Measurements from ENCODE around the gene SETBP1.
A peak's percentile ranks its signal among the peaks of the same experiment; 100 is the strongest.

SETBP1 gene

DNA sequence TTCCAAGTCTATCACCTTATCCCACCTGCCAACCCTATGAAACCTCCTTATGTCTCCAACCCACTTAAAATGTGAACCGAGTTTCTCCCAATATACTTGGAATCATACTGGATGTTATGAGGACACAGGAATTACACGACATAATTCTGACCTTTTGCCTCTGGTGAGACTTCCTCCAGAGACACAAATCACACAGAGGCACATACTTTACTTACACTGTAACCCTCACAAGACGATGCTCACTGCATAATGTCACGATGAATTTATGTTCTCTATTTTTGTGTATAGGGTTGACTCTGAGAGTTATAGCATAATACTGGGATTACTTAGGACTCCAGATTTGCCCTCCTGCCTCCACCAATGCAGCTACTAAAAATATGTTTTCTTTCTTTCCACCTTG is 28.0 kb upstream of the SETBP1 start:
- Histone ChIP-seq H3K4me1 (ENCODE audit: control insufficient read depth, insufficient read depth, low read length, poor library complexity, severe bottlenecking) (peaks cover 26% of the 10 kb centered on the region), H3K27ac (ENCODE audit: low read depth, low read length, severe bottlenecking) (no peak overlapping the region), H3K4me3 (ENCODE audit: extremely low read depth, insufficient read depth, low read length, poor library complexity, severe bottlenecking) (no peak overlapping the region), H3K36me3 (ENCODE audit: control insufficient read depth, insufficient read depth, low read length) (no peaks in the 10 kb centered on the region), H3K9me3 (ENCODE audit: control insufficient read depth, low read length) (no peaks in the 10 kb centered on the region)
- WGBS, 2 experiments (ENCODE audit: insufficient coverage in 2 of 2): 80 to 90% methylated on average over 1 to 2 of the region's 4 CpGs

DNA sequence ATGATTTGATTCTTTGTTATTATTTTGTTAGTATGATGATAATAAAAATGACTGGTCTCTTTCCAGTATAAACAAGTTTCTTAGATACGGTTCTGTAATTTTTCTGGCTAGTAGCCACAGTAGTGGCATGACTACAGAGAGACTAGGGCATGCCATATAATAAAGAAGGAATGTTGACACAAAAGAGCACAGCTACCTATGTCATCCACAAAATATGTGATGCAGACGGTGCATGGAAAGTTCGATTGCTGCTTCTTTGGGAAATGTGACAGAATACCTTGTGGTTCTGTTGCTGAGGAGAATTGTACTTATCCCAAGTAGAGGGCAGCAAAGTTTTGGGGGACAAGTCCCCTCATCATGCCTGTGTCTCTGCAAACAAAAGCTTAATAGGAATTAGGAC is 26.1 kb upstream of the SETBP1 start:
- Histone ChIP-seq H3K36me3 (ENCODE audit: control insufficient read depth, insufficient read depth, low read length) (no peaks in the 10 kb centered on the region), H3K4me1 (ENCODE audit: control insufficient read depth, insufficient read depth, low read length, poor library complexity, severe bottlenecking) (peaks cover 26% of the 10 kb centered on the region), H3K4me3 (ENCODE audit: extremely low read depth, insufficient read depth, low read length, poor library complexity, severe bottlenecking) (no peak overlapping the region), H3K27ac (ENCODE audit: low read depth, low read length, severe bottlenecking) (no peak overlapping the region), H3K9me3 (ENCODE audit: control insufficient read depth, low read length) (no peaks in the 10 kb centered on the region)
- WGBS, 2 experiments (ENCODE audit: insufficient coverage in 2 of 2): 100% methylated on average over 1 of the region's 3 CpGs; no CpG with 5 or more reads in 1 of the 2 experiments

- Histone ChIP-seq H3K36me3 (ENCODE audit: control insufficient read depth, insufficient read depth, low read length) (no peaks in the 10 kb centered on the region), H3K9me3 (ENCODE audit: control insufficient read depth, low read length) (no peaks in the 10 kb centered on the region), H3K27ac (ENCODE audit: low read depth, low read length, severe bottlenecking) (no peak overlapping the region), H3K4me3 (ENCODE audit: extremely low read depth, insufficient read depth, low read length, poor library complexity, severe bottlenecking) (no peak overlapping the region), H3K4me1 (ENCODE audit: control insufficient read depth, insufficient read depth, low read length, poor library complexity, severe bottlenecking) (peaks cover 24% of the 10 kb centered on the region)
- 91% methylated on average over 1 of the region's 2 CpGs; no CpG with 5 or more reads in 1 of the 2 experiments for WGBS, 2 experiments (ENCODE audit: insufficient coverage in 2 of 2)
Measured at GRCh38 chr18:44655435-44655834, 25.3 kb upstream of the SETBP1 start.

- Histone ChIP-seq H3K4me1 (ENCODE audit: control insufficient read depth, insufficient read depth, low read length, poor library complexity, severe bottlenecking) (peaks cover 4% of the 10 kb centered on the region), H3K36me3 (ENCODE audit: control insufficient read depth, insufficient read depth, low read length) (no peaks in the 10 kb centered on the region), H3K4me3 (ENCODE audit: extremely low read depth, insufficient read depth, low read length, poor library complexity, severe bottlenecking) (no peak overlapping the region), H3K9me3 (ENCODE audit: control insufficient read depth, low read length) (no peaks in the 10 kb centered on the region), H3K27ac (ENCODE audit: low read depth, low read length, severe bottlenecking) (no peak overlapping the region)
Measured at GRCh38 chr18:44659771-44660170, 20.9 kb upstream of the SETBP1 start.

GRCh38 chr18:44668270-44668975 is 12.3 kb upstream of the SETBP1 start:
- no peak overlapping the region for H3K4me3 ChIP-seq (ENCODE audit: extremely low read depth, insufficient read depth, low read length, poor library complexity, severe bottlenecking)
- WGBS, 2 experiments (ENCODE audit: insufficient coverage in 2 of 2): 92 to 94% methylated on average over 2 to 4 of the region's 4 CpGs

DNA sequence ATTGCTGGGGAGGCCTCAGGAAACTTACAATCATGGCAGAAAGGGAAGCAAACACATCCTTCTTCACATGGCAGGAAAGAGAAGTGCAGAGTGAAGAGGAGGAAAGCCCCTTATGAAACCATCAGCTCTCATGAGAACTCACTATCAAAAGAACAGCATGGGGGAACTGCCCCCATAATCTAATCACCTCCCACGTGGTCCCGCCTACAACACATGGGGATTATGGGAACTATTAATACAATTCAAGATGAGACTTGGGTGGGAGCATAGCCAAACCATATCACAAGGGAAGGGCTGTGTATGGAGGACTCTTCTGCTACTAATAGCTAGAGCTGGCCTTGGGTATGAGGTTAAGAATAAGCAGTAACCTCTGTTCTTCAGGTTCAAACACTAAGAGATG is 8.8 kb upstream of the SETBP1 start:
- no peak overlapping the region for H3K27ac ChIP-seq (ENCODE audit: low read depth, low read length, severe bottlenecking)
- no peak overlapping the region for H3K4me3 ChIP-seq (ENCODE audit: extremely low read depth, insufficient read depth, low read length, poor library complexity, severe bottlenecking)
- H3K36me3 ChIP-seq (ENCODE audit: control insufficient read depth, insufficient read depth, low read length): no peaks in the 10 kb centered on the region
- no peaks in the 10 kb centered on the region for H3K4me1 ChIP-seq (ENCODE audit: control insufficient read depth, insufficient read depth, low read length, poor library complexity, severe bottlenecking)
- no CpG with 5 or more reads among the region's 2 CpGs for WGBS, 2 experiments (ENCODE audit: insufficient coverage in 2 of 2)
- no peaks in the 10 kb centered on the region for H3K9me3 ChIP-seq (ENCODE audit: control insufficient read depth, low read length)

More at GRCh38 chr18:44668270-44668975, 12.3 kb upstream of the SETBP1 start:
- H3K36me3 ChIP-seq (ENCODE audit: control insufficient read depth, insufficient read depth, low read length): no peaks in the 10 kb centered on the region
- no peaks in the 10 kb centered on the region for H3K4me1 ChIP-seq (ENCODE audit: control insufficient read depth, insufficient read depth, low read length, poor library complexity, severe bottlenecking)
- H3K9me3 ChIP-seq (ENCODE audit: control insufficient read depth, low read length): no peaks in the 10 kb centered on the region
- H3K27ac ChIP-seq (ENCODE audit: low read depth, low read length, severe bottlenecking): no peak overlapping the region

DNA sequence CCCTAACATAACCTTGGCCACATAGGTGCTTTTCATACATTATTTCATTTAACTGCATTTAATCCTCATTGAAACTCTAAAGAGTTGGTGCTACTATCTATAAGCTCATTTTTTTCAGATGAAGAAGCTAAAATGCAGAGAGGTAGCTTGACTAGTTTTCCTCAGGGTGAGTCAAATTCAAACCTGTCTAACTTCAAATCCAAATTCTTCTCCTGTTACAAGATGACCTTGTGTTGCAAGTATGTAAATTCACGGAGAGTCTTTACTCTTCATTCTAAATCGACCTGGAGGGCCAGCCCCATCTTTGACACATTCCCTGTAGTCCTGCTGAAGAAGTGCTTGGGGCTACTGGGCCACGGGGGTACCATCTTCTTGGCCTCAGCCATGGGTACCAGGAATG is 8.2 kb upstream of the SETBP1 start:
- H3K36me3 ChIP-seq (ENCODE audit: control insufficient read depth, insufficient read depth, low read length): no peaks in the 10 kb centered on the region
- no peak overlapping the region for H3K4me3 ChIP-seq (ENCODE audit: extremely low read depth, insufficient read depth, low read length, poor library complexity, severe bottlenecking)
- WGBS, 2 experiments (ENCODE audit: insufficient coverage in 2 of 2): 84 to 95% methylated on average over 3 of the region's 3 CpGs

DNA sequence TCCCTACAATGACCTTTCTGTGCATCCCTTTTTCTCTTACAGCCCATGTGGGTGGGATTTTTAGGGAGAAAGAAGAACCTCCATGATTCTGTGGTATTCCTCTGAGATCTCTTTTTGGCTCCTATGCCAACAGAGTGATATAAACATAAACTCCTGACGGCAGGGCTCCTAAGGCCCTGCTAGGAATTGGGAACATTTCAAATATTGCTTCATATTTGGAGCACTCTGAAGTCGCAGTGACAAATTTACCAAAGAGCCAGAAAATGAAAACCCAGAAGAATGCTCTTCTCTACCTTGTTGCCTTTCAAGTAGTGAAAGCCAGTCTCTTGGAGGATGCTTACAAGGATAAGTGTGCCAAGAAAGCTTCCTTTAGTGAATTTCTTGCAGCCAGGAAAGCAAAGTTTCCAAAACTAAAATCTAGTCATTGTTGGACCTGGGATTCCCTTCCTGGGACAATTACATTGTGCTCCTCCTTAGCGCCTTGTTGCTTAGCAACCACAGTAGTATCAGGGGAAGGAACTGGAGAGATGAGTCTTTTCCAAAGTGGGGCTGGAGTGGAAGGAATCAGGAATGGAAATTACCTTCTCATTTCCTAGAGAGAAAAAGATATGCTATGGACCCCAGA is 7.3 kb upstream of the SETBP1 start:
- WGBS, 2 experiments (ENCODE audit: insufficient coverage in 2 of 2): 94 to 100% methylated on average over 2 of the region's 3 CpGs
- H3K9me3 ChIP-seq (ENCODE audit: control insufficient read depth, low read length): no peaks in the 10 kb centered on the region
- no peak overlapping the region for H3K27ac ChIP-seq (ENCODE audit: low read depth, low read length, severe bottlenecking)
- no peak overlapping the region for H3K4me3 ChIP-seq (ENCODE audit: extremely low read depth, insufficient read depth, low read length, poor library complexity, severe bottlenecking)
- H3K4me1 ChIP-seq (ENCODE audit: control insufficient read depth, insufficient read depth, low read length, poor library complexity, severe bottlenecking): peaks cover 3% of the 10 kb centered on the region
- no peaks in the 10 kb centered on the region for H3K36me3 ChIP-seq (ENCODE audit: control insufficient read depth, insufficient read depth, low read length)

More for the DNA sequence above, 8.2 kb upstream of the SETBP1 start:
- no peak overlapping the region for H3K27ac ChIP-seq (ENCODE audit: low read depth, low read length, severe bottlenecking)
- H3K4me1 ChIP-seq (ENCODE audit: control insufficient read depth, insufficient read depth, low read length, poor library complexity, severe bottlenecking): no peaks in the 10 kb centered on the region
- H3K9me3 ChIP-seq (ENCODE audit: control insufficient read depth, low read length): no peaks in the 10 kb centered on the region

- Histone ChIP-seq H3K4me1 (ENCODE audit: control insufficient read depth, insufficient read depth, low read length, poor library complexity, severe bottlenecking) (peaks cover 15% of the 10 kb centered on the region), H3K27ac (ENCODE audit: low read depth, low read length, severe bottlenecking) (no peak overlapping the region), H3K36me3 (ENCODE audit: control insufficient read depth, insufficient read depth, low read length) (no peaks in the 10 kb centered on the region), H3K4me3 (ENCODE audit: extremely low read depth, insufficient read depth, low read length, poor library complexity, severe bottlenecking) (no peak overlapping the region), H3K9me3 (ENCODE audit: control insufficient read depth, low read length) (no peaks in the 10 kb centered on the region)
- WGBS, 2 experiments (ENCODE audit: insufficient coverage in 2 of 2): 93 to 98% methylated on average over 7 of the region's 7 CpGs
Measured at GRCh38 chr18:44677933-44678332, 2.8 kb upstream of the SETBP1 start.

DNA sequence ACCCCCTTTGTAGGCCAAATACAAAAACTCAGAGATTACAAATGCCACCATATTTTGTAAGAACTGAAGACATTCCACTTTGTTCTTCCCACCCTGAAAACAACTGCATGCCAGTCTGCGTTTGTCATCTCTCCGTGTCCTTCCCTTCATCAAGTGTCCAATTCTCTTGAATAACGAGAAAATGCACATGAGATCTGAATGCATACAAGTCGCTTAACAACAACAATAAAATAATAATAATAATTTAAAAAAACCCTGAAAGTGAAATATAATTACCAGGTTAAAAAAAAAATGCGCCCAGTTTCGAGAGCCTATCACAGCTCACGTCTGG is 2.0 kb upstream of the SETBP1 start:
- WGBS, 2 experiments (ENCODE audit: insufficient coverage in 2 of 2): 35 to 63% methylated on average over 3 of the region's 7 CpGs
- peaks cover 21% of the 10 kb centered on the region for H3K4me1 ChIP-seq (ENCODE audit: control insufficient read depth, insufficient read depth, low read length, poor library complexity, severe bottlenecking)
- H3K27ac ChIP-seq (ENCODE audit: low read depth, low read length, severe bottlenecking): peak overlapping the region; percentile 90
- H3K36me3 ChIP-seq (ENCODE audit: control insufficient read depth, insufficient read depth, low read length): no peaks in the 10 kb centered on the region
- H3K4me3 ChIP-seq (ENCODE audit: extremely low read depth, insufficient read depth, low read length, poor library complexity, severe bottlenecking): peak overlapping the region; percentile 65
- no peaks in the 10 kb centered on the region for H3K9me3 ChIP-seq (ENCODE audit: control insufficient read depth, low read length)

All from mesodermal cell (in vitro differentiated cells).